ENCODE data around the gene GREM2. TPM values are rescaled to one million over a fixed set of nuclear protein-coding genes. Genes with fewer than 3 reads are reported as not detected.

The GREM2 gene
- total and polyA plus RNA-seq, 10 of the 15 experiments (the other 5 are each of a cell fraction or from before 2014, with no cell fraction given), result not detected

DNA sequence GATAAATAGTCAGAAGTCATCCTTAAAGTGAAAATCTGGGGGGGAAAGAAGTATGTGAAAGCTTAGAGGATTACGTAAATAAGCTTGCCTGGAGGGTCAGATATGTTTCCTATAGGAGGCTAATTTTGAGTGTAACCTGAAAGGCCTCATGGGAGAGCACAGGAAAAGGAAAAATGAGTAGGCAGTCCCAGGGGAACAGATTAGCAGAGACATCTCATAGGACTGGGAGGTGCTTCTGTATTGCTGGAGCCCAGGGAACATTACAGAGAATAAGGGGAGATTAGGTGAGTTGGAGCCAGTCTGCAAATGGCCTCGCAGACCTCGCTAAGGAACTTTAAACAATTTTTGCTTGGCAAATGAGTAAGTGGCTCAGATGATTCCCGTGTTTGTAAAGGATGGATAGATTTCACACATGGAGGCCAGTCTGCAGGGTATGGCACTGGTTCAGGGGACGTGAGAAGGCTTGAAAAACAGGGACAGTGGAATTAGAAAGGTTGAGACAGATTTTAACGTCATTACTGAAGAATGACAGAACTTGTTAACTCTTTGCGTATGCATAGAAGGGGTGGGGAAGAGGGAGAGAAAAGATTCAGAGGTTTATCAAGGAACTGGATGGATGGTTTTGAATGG, 149.1 kb downstream of the GREM2 start:
- ChIA-PET SMC1A (ENCODE audit: uncharacterized antibody, unreplicated experiment) (interaction anchor here (3.6 kb wide), 1 partner anchor 12 kb away, joined by 20 read pairs; no protein-coding TSS in a partner anchor), CTCF (interaction anchor here (1.5 to 3.0 kb wide), 2 partner anchors 8 to 145 kb away, joined by 5 to 10 read pairs; no protein-coding TSS in a partner anchor), RAD21 (ENCODE audit: unreplicated experiment) (no interaction called here), POLR2A (no interaction called here)
- no peak overlapping the region for H3K4me2 ChIP-seq (ENCODE audit: control insufficient read depth, insufficient read depth)
- H3K4me3 ChIP-seq, result no peak overlapping the region
- no TSS peak for BruUV-seq (replicated peaks)
- H3K9me3 ChIP-seq (replicated peaks; ENCODE audit: control insufficient read depth, insufficient read depth, low read length), result no peaks in the 10 kb centered on the region
- no peaks in the 10 kb centered on the region for H4K20me1 ChIP-seq (ENCODE audit: control insufficient read depth, insufficient read depth)
- DNase-seq (ENCODE audit: low read depth, low spot score) (no peak), FAIRE-seq (no peak), ATAC-seq (no peak)
- H2AFZ ChIP-seq (ENCODE audit: control insufficient read depth, low read depth, low read length), result no peak overlapping the region
- no peak overlapping the region for H3K9ac ChIP-seq (ENCODE audit: control insufficient read depth, insufficient read depth, low read length)
- no peaks in the 10 kb centered on the region for H3K4me1 ChIP-seq (ENCODE audit: control insufficient read depth, insufficient read depth, low read length)
- intact Hi-C loops (cut with micrococcal nuclease; ENCODE audit: unreplicated experiment), result no loop called here
- in situ Hi-C loops (cut with MboI), result no loop called here
- TF ChIP-seq, protein P1, sequence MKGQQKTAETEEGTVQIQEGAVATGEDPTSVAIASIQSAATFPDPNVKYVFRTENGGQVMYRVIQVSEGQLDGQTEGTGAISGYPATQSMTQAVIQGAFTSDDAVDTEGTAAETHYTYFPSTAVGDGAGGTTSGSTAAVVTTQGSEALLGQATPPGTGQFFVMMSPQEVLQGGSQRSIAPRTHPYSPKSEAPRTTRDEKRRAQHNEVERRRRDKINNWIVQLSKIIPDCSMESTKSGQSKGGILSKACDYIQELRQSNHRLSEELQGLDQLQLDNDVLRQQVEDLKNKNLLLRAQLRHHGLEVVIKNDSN (IDR thresholded peaks at IDR 0.05; ENCODE audit: borderline replicate concordance, extremely low read length, insufficient read depth, low read depth, low read length), result no peak
- no peak for TF ChIP-seq POLR2A (IDR thresholded peaks at IDR 0.05; ENCODE audit: low read depth, low read length)
- TF ChIP-seq PAX8 (IDR thresholded peaks at IDR 0.05), result no peak
- no peak for TF ChIP-seq SUZ12 (IDR thresholded peaks at IDR 0.05; ENCODE audit: unreplicated experiment)
- TF ChIP-seq, protein P2, sequence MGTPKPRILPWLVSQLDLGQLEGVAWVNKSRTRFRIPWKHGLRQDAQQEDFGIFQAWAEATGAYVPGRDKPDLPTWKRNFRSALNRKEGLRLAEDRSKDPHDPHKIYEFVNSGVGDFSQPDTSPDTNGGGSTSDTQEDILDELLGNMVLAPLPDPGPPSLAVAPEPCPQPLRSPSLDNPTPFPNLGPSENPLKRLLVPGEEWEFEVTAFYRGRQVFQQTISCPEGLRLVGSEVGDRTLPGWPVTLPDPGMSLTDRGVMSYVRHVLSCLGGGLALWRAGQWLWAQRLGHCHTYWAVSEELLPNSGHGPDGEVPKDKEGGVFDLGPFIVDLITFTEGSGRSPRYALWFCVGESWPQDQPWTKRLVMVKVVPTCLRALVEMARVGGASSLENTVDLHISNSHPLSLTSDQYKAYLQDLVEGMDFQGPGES (IDR thresholded peaks at IDR 0.05), result no peak
- no peak for TF ChIP-seq MTA3 (IDR thresholded peaks at IDR 0.05; ENCODE audit: borderline replicate concordance, low read length)
- H3K79me2 ChIP-seq (ENCODE audit: control insufficient read depth, insufficient read depth, low read length), result no peaks in the 10 kb centered on the region
- WGBS (ENCODE audit: insufficient coverage, insufficient replicate concordance, low lambda C conversion rate, missing lambda C conversion rate), result 23% methylated on average over 7 of the region's 7 CpGs
- no peaks in the 10 kb centered on the region for H3K36me3 ChIP-seq (ENCODE audit: control insufficient read depth in 2 of 2, insufficient read depth in 2 of 2, low read length in 1 of 2)
- H3K27me3 ChIP-seq (replicated peaks in 1 of 2; ENCODE audit: control insufficient read depth in 2 of 2, insufficient read depth in 2 of 2, low read length in 1 of 2), result no peaks in the 10 kb centered on the region
- no peak overlapping the region for H3K27ac ChIP-seq (ENCODE audit: control insufficient read depth, insufficient read depth)

Data from GM12878 (cell line).